ENCODE results near the gene CD274. TPM values are rescaled to one million over a fixed set of nuclear protein-coding genes. Genes with fewer than 3 reads are reported as not detected.

The CD274 gene
- total and polyA plus RNA-seq, 10 of the 15 experiments (the other 5 are each of a cell fraction or from before 2014, with no cell fraction given), result 9.4 to 128 (median 24.6) TPM

- no peaks in the 10 kb centered on the region for H4K20me1 ChIP-seq (ENCODE audit: control insufficient read depth, insufficient read depth)
- SMC1A ChIA-PET (ENCODE audit: uncharacterized antibody, unreplicated experiment), result interaction anchor here (0.8 to 11.3 kb wide), 21 partner anchors 8 to 85 kb away, joined by 3 to 311 read pairs (median 5); partner anchors contain the start of genes CD274 and PLGRKT
- TF ChIP-seq TAF1 (IDR thresholded peaks at IDR 0.05; ENCODE audit: borderline replicate concordance, low read depth, low read length) (no peak), GATAD2B (conservative IDR thresholded peaks at IDR 0.05; ENCODE audit: low read depth) (0 out of 2 replicates have a peak, but pooled peaks have one; percentile 15), USF2 (IDR thresholded peaks at IDR 0.05; ENCODE audit: borderline replicate concordance, low read depth, low read length) (no peak), ZNF687 (IDR thresholded peaks at IDR 0.05) (0 out of 2 replicates have a peak, but pooled peaks have one; percentile 12), GABPA (IDR thresholded peaks at IDR 0.05; ENCODE audit: low read depth) (no peak), PRDM15 (CRISPR knock-in tag; IDR thresholded peaks at IDR 0.05) (no peak), USF1 (IDR thresholded peaks at IDR 0.05; ENCODE audit: borderline replicate concordance, extremely low read length, insufficient read depth, low read depth, low read length) (no peak), RB1 (IDR thresholded peaks at IDR 0.05; ENCODE audit: borderline replicate concordance) (no peak), JUNB (IDR thresholded peaks at IDR 0.05) (no peak), BRCA1 (IDR thresholded peaks at IDR 0.05; ENCODE audit: low read depth, low read length) (no peak)
Measured at GRCh38 chr9:5515261-5515650, 64.9 kb downstream of the CD274 start.

More at GRCh38 chr9:5515261-5515650, 64.9 kb downstream of the CD274 start:
- CTCF ChIA-PET, result interaction anchor here (0.6 to 6.5 kb wide), 8 partner anchors 15 to 73 kb away, joined by 3 to 32 read pairs (median 3); partner anchors contain the start of gene CD274
- no peak for ATAC-seq
- POLR2A ChIA-PET, result interaction anchor here (0.6 to 6.8 kb wide), 13 partner anchors 11 to 1167 kb away, joined by 3 to 67 read pairs (median 6); no protein-coding TSS in a partner anchor
- no peak overlapping the region for H3K9ac ChIP-seq (ENCODE audit: control insufficient read depth, insufficient read depth, low read length)
- 89% methylated on average over 4 of the region's 4 CpGs for WGBS (ENCODE audit: insufficient coverage, insufficient replicate concordance, low lambda C conversion rate, missing lambda C conversion rate)
- no peak for FAIRE-seq
- no peaks in the 10 kb centered on the region for H3K36me3 ChIP-seq (ENCODE audit: control insufficient read depth in 2 of 2, insufficient read depth in 2 of 2, low read length in 1 of 2)
- H3K27ac ChIP-seq (ENCODE audit: control insufficient read depth, insufficient read depth), result peak overlapping the region; percentile 34
- peaks cover 48% of the 10 kb centered on the region for H3K4me1 ChIP-seq (ENCODE audit: control insufficient read depth, insufficient read depth, low read length)
- RAD21 ChIA-PET (ENCODE audit: unreplicated experiment), result interaction anchor here (0.6 to 11.9 kb wide), 16 partner anchors 8 to 77 kb away, joined by 3 to 146 read pairs (median 8); partner anchors contain the start of gene CD274
- in situ Hi-C loops (cut with MboI) (no loop called here), intact Hi-C loops (cut with micrococcal nuclease; ENCODE audit: unreplicated experiment) (no loop called here)
- H2AFZ ChIP-seq (ENCODE audit: control insufficient read depth, low read depth, low read length), result no peak overlapping the region
- no peaks in the 10 kb centered on the region; the same call in 2 of the 3 replicates for H3K9me3 ChIP-seq (replicated peaks; ENCODE audit: control insufficient read depth, insufficient read depth, low read length)
- no peak for DNase-seq (ENCODE audit: low read depth, low spot score)
- no peak overlapping the region for H3K4me3 ChIP-seq
- no TSS peak for BruUV-seq (replicated peaks)
- H3K4me2 ChIP-seq (ENCODE audit: control insufficient read depth, insufficient read depth), result no peak overlapping the region; the same call in 1 of the 2 replicates
- no peaks in the 10 kb centered on the region for H3K27me3 ChIP-seq (replicated peaks in 1 of 2; ENCODE audit: control insufficient read depth in 2 of 2, insufficient read depth in 2 of 2, low read length in 1 of 2)
- peaks cover 75% of the 10 kb centered on the region for H3K79me2 ChIP-seq (ENCODE audit: control insufficient read depth, insufficient read depth, low read length)

All from GM12878 (cell line).